Keratinocyte (primary cell): Measurements from ENCODE around the gene KIFC3. TPM values are rescaled to one million over a fixed set of nuclear protein-coding genes. Genes with fewer than 3 reads are reported as not detected.
A peak's percentile ranks its signal among the peaks of the same experiment; 100 is the strongest.
"Not testable (repeated sequence)": the region's sequence is repeated elsewhere in the genome, so short reads cannot be mapped to it uniquely, and the experiment has no call there.

Source experiments
- DNase-seq: peaks from one replicate; pipeline ENCODE4 v3.0.0-alpha.2; 2011; ENCODE audit warnings: low read depth, missing footprints, low spot score
- FAIRE-seq: peaks from 2 replicates; lab custom pipeline; 2011; peaks lifted over from hg19 to GRCh38; lab: Jason Lieb, UNC
- H2AFZ ChIP-seq: 2 replicates; pipeline ENCODE4 v1.6.0; 2012; ENCODE audit warnings: low read length, control low read depth, inconsistent platforms; ENCODE audit not compliant: control insufficient read depth
- H3K27ac ChIP-seq: 2 replicates; pipeline ENCODE4 v1.5.1; 2011; ENCODE audit warnings: low read length; ENCODE audit not compliant: control insufficient read depth, insufficient read depth
- H3K27me3 ChIP-seq: 3 replicates; pipeline ENCODE4 v1.6.0; 2011; ENCODE audit warnings: low read length; ENCODE audit not compliant: control insufficient read depth, insufficient read depth; ENCODE audit errors: extremely low read depth
- H3K36me3 ChIP-seq, 2 experiments: 2 replicates in 1 of 2; 3 replicates in 1 of 2; pipeline ENCODE4 v1.5.1; 2011; ENCODE audit warnings: low read length in 2 of 2, mild to moderate bottlenecking in 1 of 2; ENCODE audit not compliant: control insufficient read depth in 2 of 2, insufficient read depth in 2 of 2; ENCODE audit errors: extremely low read depth in 1 of 2
- H3K4me1 ChIP-seq: 3 replicates; pipeline ENCODE4 v1.5.1; 2011; ENCODE audit warnings: low read length; ENCODE audit not compliant: control insufficient read depth, insufficient read depth; ENCODE audit errors: extremely low read depth
- H3K4me2 ChIP-seq: 3 replicates; pipeline ENCODE4 v1.6.0; 2011; ENCODE audit warnings: low read depth, low read length; ENCODE audit not compliant: control insufficient read depth, insufficient read depth; ENCODE audit errors: extremely low read depth
- H3K4me3 ChIP-seq, 3 experiments: fragments of 200-600 bp in 1 of 3; sonication (generic) in 1 of 3; 2 replicates in 2 of 3; 3 replicates in 1 of 3; pipeline ENCODE4 v1.5.1; 2011 to 2016; ENCODE audit warnings: low read length in 3 of 3, mild to moderate bottlenecking in 3 of 3, control low read depth in 2 of 3, inconsistent platforms in 1 of 3, low read depth in 1 of 3, mixed read lengths in 1 of 3, mixed run types in 1 of 3, moderate library complexity in 1 of 3; ENCODE audit not compliant: control insufficient read depth in 2 of 3, insufficient read depth in 2 of 3; ENCODE audit errors: extremely low read depth in 1 of 3
- H3K79me2 ChIP-seq: 2 replicates; pipeline ENCODE4 v1.6.0; 2012; ENCODE audit warnings: low read length; ENCODE audit not compliant: control insufficient read depth, insufficient read depth
- H3K9ac ChIP-seq: 3 replicates; pipeline ENCODE4 v1.6.0; 2011; ENCODE audit warnings: low read length; ENCODE audit not compliant: control insufficient read depth, insufficient read depth; ENCODE audit errors: extremely low read depth
- H3K9me1 ChIP-seq: 3 replicates; pipeline ENCODE4 v1.6.0; 2011; ENCODE audit warnings: low read length; ENCODE audit not compliant: control insufficient read depth, insufficient read depth; ENCODE audit errors: extremely low read depth
- H3K9me3 ChIP-seq: 2 replicates; pipeline ENCODE4 v1.5.1; 2012; ENCODE audit warnings: low read depth, low read length; ENCODE audit not compliant: control insufficient read depth
- H4K20me1 ChIP-seq: 3 replicates; pipeline ENCODE4 v1.6.0; 2011; ENCODE audit warnings: low read length; ENCODE audit not compliant: control insufficient read depth, insufficient read depth; ENCODE audit errors: extremely low read depth
- EZH2 ChIP-seq: IDR thresholded peaks from one replicate; pipeline ENCODE4 v1.6.1; 2012; ENCODE audit warnings: inconsistent platforms, mild to moderate bottlenecking, low read length, moderate library complexity
- dilution Hi-C: fragments of 300-500 bp; cut with MboI; formaldehyde crosslinking; loops from one replicate; pipeline ENCODE4 v1.7.0; 2020; ENCODE audit warnings: low sequenced_read_pairs; ENCODE audit not compliant: extremely low pct_ligation_motif_present
- polyA minus RNA-seq, 3 experiments: library from RNA; depleted of rRNA, polyadenylated mRNA; stranded (reverse); fragments of >200 nt; gene quantifications; 1 replicate in 1 of 3; 2 replicates in 1 of 3; 3 replicates in 1 of 3; pipeline ENCODE4 v1.2.3, GENCODE V29; 2011
- polyA plus RNA-seq, 5 experiments: library from polyadenylated mRNA; depleted of rRNA in 3 of 5; stranded (reverse) in 3 of 5; stranded (forward) in 1 of 5; unstranded in 1 of 5; fragments of >200 nt; gene quantifications; 1 replicate in 1 of 5; 2 replicates in 3 of 5; 3 replicates in 1 of 5; pipeline versions ENCODE4 v1.2.1 to v1.2.3, GENCODE V29; 2011 to 2012; ENCODE audit warnings: missing spikeins in 2 of 5, low read depth in 1 of 5, low replicate concordance in 1 of 5
- TF ChIP-seq, protein P1 (sequence below), 3 experiments: IDR thresholded peaks in 1 of 3; conservative IDR thresholded peaks in 1 of 3; optimal IDR thresholded peaks in 1 of 3; 2 replicates in 2 of 3; 3 replicates in 1 of 3; pipeline versions ENCODE3 to v1.5.1; 2011; ENCODE audit warnings: low read length in 3 of 3, mild to moderate bottlenecking in 3 of 3, moderate library complexity in 2 of 3, control low read depth in 1 of 3, inconsistent platforms in 1 of 3; ENCODE audit not compliant: insufficient read depth in 2 of 3; ENCODE audit errors: extremely low read depth in 1 of 3

KIFC3 gene
- polyA plus RNA-seq (22.7 to 32.8 TPM (median 27.9 TPM) in 3 replicates), polyA minus RNA-seq (31.2 to 72.9 TPM (median 41.7 TPM) in 3 replicates)
- polyA plus RNA-seq (2011; ENCODE audit: low read depth): 33.9 TPM
- polyA plus RNA-seq (2011; cell fraction: cytosol; rRNA removed): 12.9 and 27.8 TPM in 2 replicates
- polyA plus RNA-seq (2011; cell fraction: nucleus; rRNA removed): 49.8 and 69.5 TPM in 2 replicates
- polyA plus RNA-seq (2012; ENCODE audit: low replicate concordance): 37.9 and 40.1 TPM in 2 replicates
- polyA minus RNA-seq (2011; cell fraction: cytosol; rRNA and poly(A)+ RNA removed): 48.5 TPM
- 48.5 and 49.4 TPM in 2 replicates for polyA minus RNA-seq (2011; cell fraction: nucleus; rRNA and poly(A)+ RNA removed)

DNA sequence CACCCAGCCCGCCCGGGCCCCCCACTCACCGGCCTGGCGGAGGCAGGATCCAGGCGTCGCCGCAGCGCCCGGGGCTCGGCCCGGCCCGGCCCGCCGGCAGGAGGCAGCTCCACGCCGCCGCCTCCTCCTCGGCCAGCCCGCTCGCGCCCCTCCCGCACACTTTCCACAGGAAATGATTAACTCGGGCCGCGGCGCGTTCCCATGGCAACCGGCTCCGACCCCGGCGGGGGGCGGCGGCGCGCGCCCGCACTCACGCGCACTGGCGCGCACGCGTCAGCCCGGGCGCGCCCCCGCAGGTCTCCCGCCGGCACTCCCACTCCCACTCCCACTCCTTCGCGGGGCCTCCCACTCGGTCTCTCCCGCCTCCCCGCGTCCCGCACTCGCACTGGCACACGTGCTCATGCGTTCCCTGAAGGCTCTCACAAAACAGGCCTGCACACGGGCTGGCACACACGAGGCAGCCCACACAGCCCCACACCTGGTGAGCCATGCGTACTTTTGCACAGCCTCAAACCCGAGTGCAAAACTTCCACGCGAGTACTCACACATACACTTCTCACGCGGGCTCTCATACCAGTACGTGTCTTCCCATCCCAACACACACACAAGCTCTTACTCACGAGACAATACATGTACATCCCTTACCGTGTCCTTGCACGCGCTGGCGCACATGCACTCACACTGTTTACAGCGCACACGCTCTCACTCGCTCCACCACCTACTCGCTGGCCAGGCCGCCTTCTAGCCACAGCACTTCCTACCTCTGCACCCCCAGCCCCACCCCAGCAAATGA lies at the start of gene KIFC3:
Gene KIFC3, minus strand, starts transcription at position 151 of the 793 bp plus-strand sequence. CDS start 4,248 bp downstream, outside the sequence.
- Histone ChIP-seq H3K79me2 (peaks cover 27% of the 10 kb centered on the region), H3K4me3 (peak within 1 kb of the TSS; percentile 72 to 90 (median 89)), H4K20me1 (no peaks in the 10 kb centered on the region), H3K9me3 (no peaks in the 10 kb centered on the region), H3K4me2 (peak within 1 kb of the TSS; percentile 96), H3K9ac (peak within 1 kb of the TSS; percentile 83), H3K36me3 (no peaks in the 10 kb centered on the region), H3K27me3 (no peaks in the 10 kb centered on the region), H3K4me1 (peaks cover 58% of the 10 kb centered on the region), H2AFZ (peak within 1 kb of the TSS; percentile 63), H3K9me1 (no peaks in the 10 kb centered on the region), H3K27ac (peak within 1 kb of the TSS; percentile 77)
- no peak for DNase-seq
- FAIRE-seq: peak; percentile 39
- TF ChIP-seq, protein P1, sequence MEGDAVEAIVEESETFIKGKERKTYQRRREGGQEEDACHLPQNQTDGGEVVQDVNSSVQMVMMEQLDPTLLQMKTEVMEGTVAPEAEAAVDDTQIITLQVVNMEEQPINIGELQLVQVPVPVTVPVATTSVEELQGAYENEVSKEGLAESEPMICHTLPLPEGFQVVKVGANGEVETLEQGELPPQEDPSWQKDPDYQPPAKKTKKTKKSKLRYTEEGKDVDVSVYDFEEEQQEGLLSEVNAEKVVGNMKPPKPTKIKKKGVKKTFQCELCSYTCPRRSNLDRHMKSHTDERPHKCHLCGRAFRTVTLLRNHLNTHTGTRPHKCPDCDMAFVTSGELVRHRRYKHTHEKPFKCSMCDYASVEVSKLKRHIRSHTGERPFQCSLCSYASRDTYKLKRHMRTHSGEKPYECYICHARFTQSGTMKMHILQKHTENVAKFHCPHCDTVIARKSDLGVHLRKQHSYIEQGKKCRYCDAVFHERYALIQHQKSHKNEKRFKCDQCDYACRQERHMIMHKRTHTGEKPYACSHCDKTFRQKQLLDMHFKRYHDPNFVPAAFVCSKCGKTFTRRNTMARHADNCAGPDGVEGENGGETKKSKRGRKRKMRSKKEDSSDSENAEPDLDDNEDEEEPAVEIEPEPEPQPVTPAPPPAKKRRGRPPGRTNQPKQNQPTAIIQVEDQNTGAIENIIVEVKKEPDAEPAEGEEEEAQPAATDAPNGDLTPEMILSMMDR (optimal IDR thresholded peaks at IDR 0.05 in 1 of 3, IDR thresholded peaks at IDR 0.05 in 1 of 3, conservative IDR thresholded peaks at IDR 0.05 in 1 of 3; ENCODE audit: extremely low read depth in 1 of 3, insufficient read depth in 2 of 3, low read length in 3 of 3): peak in 1 of 3 experiments; percentile 43
- no peak for TF ChIP-seq EZH2
- dilution Hi-C loops: no loop called here

DNA sequence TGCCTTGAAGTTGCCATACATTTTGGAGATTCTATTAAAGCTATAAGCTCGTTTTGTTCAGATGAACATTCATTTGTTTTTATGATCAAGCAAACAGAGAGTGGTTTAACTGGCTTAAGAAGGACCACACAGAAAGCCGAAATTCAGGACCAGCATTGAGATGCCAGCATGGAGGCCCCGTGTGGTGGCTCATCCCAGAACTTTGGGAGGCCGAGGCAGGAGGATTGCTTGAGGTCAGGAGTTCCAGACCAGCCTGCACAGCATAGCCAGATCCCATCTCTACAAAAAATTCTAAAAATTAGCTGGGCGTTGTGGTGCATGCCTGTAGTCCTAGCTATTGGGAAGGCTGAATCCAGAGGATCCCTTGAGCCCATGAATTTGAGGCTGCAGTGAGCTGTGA lies 45.9 kb upstream of the KIFC3 start:
- dilution Hi-C loops: no loop called here
- H3K4me2 ChIP-seq: no peak overlapping the region

DNA sequence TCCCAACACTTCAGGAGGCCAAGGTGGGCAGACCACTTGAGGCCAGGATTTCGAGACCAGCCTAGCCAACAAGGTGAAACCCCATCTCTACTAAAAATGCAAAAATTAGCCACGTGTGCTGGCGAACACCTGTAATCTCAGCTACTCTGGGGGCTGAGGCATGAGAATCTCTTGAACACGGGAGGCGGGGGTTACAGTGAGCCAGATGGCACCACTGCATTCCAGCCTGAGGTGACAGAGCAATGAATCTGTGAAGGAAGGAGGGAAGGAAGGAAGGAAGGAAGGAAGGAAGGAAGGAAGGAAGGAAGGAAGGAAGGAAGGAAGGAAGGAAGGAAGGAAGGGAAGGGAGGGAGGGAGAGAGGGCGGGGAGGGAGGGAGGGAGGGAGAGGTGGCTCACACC lies 44.6 kb upstream of the KIFC3 start:
- H3K79me2 ChIP-seq, H4K20me1 ChIP-seq, H3K4me1 ChIP-seq, H3K36me3 ChIP-seq, H3K9me1 ChIP-seq, H3K9ac ChIP-seq, FAIRE-seq, dilution Hi-C loops, H3K9me3 ChIP-seq, H3K27me3 ChIP-seq, H3K4me2 ChIP-seq, H3K27ac ChIP-seq, H2AFZ ChIP-seq, DNase-seq, H3K4me3 ChIP-seq: not testable (repeated sequence)

More for the DNA sequence above, 45.9 kb upstream of the KIFC3 start:
- no peak overlapping the region for H2AFZ ChIP-seq
- no peaks in the 10 kb centered on the region for H3K9me3 ChIP-seq
- H3K27me3 ChIP-seq: no peaks in the 10 kb centered on the region
- H3K79me2 ChIP-seq: no peaks in the 10 kb centered on the region
- no peak for TF ChIP-seq EZH2
- TF ChIP-seq, protein P1 (optimal IDR thresholded peaks at IDR 0.05 in 1 of 3, IDR thresholded peaks at IDR 0.05 in 1 of 3, conservative IDR thresholded peaks at IDR 0.05 in 1 of 3; ENCODE audit: extremely low read depth in 1 of 3, insufficient read depth in 2 of 3, low read length in 3 of 3): no peak
- H4K20me1 ChIP-seq: no peaks in the 10 kb centered on the region
- no peak for FAIRE-seq
- no peak overlapping the region for H3K4me3 ChIP-seq
- no peak for DNase-seq
- no peak overlapping the region for H3K27ac ChIP-seq
- H3K9me1 ChIP-seq: no peaks in the 10 kb centered on the region
- no peaks in the 10 kb centered on the region for H3K36me3 ChIP-seq
- no peaks in the 10 kb centered on the region for H3K4me1 ChIP-seq
- H3K9ac ChIP-seq: no peak overlapping the region
